Measurements from ENCODE around the gene CHST13. TPM values are rescaled to one million over a fixed set of nuclear protein-coding genes. Genes with fewer than 3 reads are reported as not detected.

The CHST13 gene
- total and polyA plus RNA-seq, 7 donors: 0.07 to 0.20 TPM; not detected in 5

GRCh38 chr3:126510308-126510910, 13.5 kb upstream of the CHST13 start:
- TF ChIP-seq CTCF (IDR thresholded peaks at IDR 0.05): no peak
- no peaks in the 10 kb centered on the region for H3K9me3 ChIP-seq
- H3K27me3 ChIP-seq (ENCODE audit: insufficient read depth in 3 of 3, low read length in 2 of 3): no peaks in the 10 kb centered on the region
- no peak overlapping the region for H3K27ac ChIP-seq
- peak; percentile 7 to 32 for DNase-seq
- no peak for ATAC-seq
- intact Hi-C loops (cut with DNase I): no loop called here
- 70 to 78% (median 70%) methylated on average over 22 of the region's 22 CpGs for whole genome bisulfite sequencing, 3 donors
- H3K4me1 ChIP-seq: peaks cover 5% of the 10 kb centered on the region
- no peaks in the 10 kb centered on the region for H3K36me3 ChIP-seq (ENCODE audit: insufficient read depth in 1 of 2, low read depth in 1 of 2)
- no peak overlapping the region for H3K4me3 ChIP-seq

- intact Hi-C loops (cut with DNase I): no loop called here
Observed at GRCh38 chr3:126511291-126511690, 12.7 kb upstream of the CHST13 start.

GRCh38 chr3:126512026-126512425, 11.9 kb upstream of the CHST13 start:
- peak; percentile 5 to 43 for DNase-seq
- peak in 3 of 4 donors; percentile 37 to 52 (median 48) for ATAC-seq
- Histone ChIP-seq H3K4me1 (peaks cover 5% of the 10 kb centered on the region), H3K36me3 (ENCODE audit: insufficient read depth in 1 of 2, low read depth in 1 of 2) (no peaks in the 10 kb centered on the region), H3K9me3 (no peaks in the 10 kb centered on the region), H3K4me3 (no peak overlapping the region), H3K27ac (no peak overlapping the region), H3K27me3 (ENCODE audit: insufficient read depth in 3 of 3, low read length in 2 of 3) (no peaks in the 10 kb centered on the region)
- intact Hi-C loops (cut with DNase I): no loop called here
- WGBS, 3 donors: 47 to 57% (median 56%) methylated on average over 7 of the region's 7 CpGs
- no peak for TF ChIP-seq CTCF (IDR thresholded peaks at IDR 0.05)

More at GRCh38 chr3:126511291-126511690, 12.7 kb upstream of the CHST13 start:
- H3K27me3 ChIP-seq (ENCODE audit: insufficient read depth in 3 of 3, low read length in 2 of 3): no peaks in the 10 kb centered on the region
- DNase-seq: no peak
- H3K4me3 ChIP-seq: no peak overlapping the region
- H3K27ac ChIP-seq: no peak overlapping the region
- 57 to 67% (median 65%) methylated on average over 7 of the region's 7 CpGs for WGBS, 3 donors
- H3K4me1 ChIP-seq: peaks cover 5% of the 10 kb centered on the region
- no peaks in the 10 kb centered on the region for H3K9me3 ChIP-seq
- no peak for TF ChIP-seq CTCF (IDR thresholded peaks at IDR 0.05)
- peak in 2 of 4 donors; percentile 37 to 41 for ATAC-seq
- no peaks in the 10 kb centered on the region for H3K36me3 ChIP-seq (ENCODE audit: insufficient read depth in 1 of 2, low read depth in 1 of 2)

- ATAC-seq (peak in 2 of 4 donors; percentile 22 to 47), DNase-seq (peak in 1 of 2 donors; percentile 34)
- Histone ChIP-seq H3K9me3 (no peaks in the 10 kb centered on the region), H3K27me3 (ENCODE audit: insufficient read depth in 3 of 3, low read length in 2 of 3) (no peaks in the 10 kb centered on the region), H3K27ac (no peak overlapping the region), H3K4me1 (peaks cover 5% of the 10 kb centered on the region), H3K36me3 (ENCODE audit: insufficient read depth in 1 of 2, low read depth in 1 of 2) (no peaks in the 10 kb centered on the region), H3K4me3 (no peak overlapping the region)
- no peak for TF ChIP-seq CTCF (IDR thresholded peaks at IDR 0.05)
- intact Hi-C loops (cut with DNase I): no loop called here
- 61 to 75% (median 64%) methylated on average over 12 of the region's 12 CpGs for WGBS, 3 donors
Observed at GRCh38 chr3:126512916-126513650, 10.9 kb upstream of the CHST13 start.

Measured in psoas muscle (tissue), 8 donors.